ENCODE results near the gene LRRC37A3.
"Not testable (repeated sequence)": the region's sequence is repeated elsewhere in the genome, so short reads cannot be mapped to it uniquely, and the experiment has no call there.

The LRRC37A3 gene

DNA sequence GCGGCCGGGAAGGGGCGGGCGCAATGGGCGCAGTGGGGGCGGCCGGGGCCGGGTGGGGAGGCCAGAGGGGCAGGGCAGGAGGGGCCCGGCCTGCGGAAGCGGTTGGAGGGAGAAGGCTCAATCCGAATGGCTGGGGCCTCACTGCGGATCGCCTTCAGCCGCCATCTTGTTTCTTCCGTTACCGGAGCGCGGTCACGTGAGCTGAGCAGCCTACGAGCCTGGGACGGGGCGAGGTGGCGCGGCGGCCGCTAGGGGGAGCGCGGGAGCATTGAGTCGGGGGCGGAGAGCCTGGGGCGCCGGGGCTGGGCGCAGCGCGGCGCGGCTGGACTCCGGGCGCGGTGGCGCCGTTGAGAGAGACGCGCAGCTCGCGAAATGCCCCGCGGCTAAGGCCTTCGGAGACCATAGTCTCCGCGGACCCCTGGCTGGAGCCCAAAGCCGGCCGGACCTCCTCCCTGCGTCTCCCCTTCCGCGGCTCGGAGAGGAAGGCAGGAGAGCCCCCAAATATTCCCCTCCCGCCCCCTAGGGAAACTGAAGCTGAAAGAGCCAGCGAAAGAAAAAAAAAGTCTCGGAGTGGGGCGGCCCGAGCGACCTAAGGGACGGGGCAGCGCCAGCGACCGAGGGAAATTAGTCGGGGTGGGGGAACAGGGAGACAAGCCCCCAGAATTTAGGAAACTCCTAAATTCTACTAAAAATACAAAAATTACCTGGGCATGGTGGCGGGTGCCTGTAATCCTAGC is at the start of gene LRRC37A3:
LRRC37A3 (minus strand) TSS at position 190 of the 737 bp plus-strand sequence. CDS start 22,221 bp downstream, outside the sequence.
- DNase-seq, result peak; percentile 98

DNA sequence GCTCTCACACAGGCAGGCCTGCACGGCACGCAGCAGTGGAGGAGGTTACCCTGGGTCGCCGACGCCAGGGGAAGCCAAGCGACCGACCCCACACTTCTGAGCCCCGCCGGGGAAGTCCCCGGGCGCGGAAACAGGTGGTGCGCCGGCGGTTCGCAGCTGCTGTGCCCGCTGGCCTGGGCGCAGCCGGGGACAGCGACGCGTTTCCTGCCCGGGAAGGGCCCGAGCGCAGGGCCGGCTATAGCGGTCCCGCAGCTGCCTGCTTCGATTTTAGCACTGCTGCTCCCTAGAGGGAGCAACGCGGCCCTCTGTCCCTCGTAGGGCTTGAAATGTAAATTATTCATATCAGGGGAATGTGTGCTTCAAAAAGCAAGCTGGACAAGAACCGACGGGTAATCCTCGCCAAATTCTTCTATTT is 46.6 kb upstream of the LRRC37A3 start:
- DNase-seq, result peak; percentile 89

DNA sequence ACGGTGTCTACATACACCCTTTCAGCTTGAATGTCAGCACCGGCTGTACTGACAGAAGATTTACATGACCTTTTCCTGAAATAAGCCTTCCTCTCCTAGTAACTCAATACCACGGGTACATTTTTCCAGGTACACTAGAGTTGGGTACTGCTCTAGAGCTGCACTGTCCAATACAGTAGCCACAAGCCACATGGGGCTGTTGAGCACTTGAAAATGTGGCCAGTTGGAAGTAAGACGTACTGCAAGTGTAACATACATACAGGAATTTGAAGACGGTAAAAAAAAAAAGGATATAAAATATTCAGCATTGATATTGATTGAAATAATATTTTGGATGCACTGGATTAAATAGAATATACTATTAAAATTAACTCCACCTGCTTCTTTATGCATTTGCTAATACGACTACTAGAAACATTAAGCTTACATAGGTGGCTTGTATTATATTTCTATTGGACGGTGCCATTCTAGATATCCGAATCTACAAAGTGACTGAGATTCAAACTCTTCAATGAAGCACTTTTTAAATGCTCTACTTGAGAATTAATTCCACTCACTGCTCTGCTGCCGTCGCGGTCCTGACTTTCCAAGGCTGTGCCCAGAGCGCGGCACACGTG is 46.1 kb upstream of the LRRC37A3 start:
- peak; percentile 52 for DNase-seq

DNA sequence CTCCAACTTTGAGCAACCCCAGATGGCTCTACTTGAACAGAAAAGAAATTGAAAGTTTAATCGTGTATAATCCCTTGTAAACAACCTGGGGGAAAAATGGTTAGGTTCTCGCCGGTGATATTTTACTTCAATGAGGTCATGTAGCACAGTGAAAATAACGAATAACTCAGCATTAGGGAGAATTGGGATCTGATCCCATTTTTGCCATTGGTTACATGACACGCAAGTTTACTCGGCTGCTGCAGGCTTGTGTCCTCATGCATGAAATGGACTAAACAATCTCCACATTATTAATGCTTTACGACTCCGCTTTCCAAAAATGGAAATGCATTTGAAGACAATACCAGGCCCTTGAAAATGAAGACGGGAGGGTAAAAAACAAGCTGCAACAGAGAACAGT is 45.5 kb upstream of the LRRC37A3 start:
- DNase-seq, result no peak

DNA sequence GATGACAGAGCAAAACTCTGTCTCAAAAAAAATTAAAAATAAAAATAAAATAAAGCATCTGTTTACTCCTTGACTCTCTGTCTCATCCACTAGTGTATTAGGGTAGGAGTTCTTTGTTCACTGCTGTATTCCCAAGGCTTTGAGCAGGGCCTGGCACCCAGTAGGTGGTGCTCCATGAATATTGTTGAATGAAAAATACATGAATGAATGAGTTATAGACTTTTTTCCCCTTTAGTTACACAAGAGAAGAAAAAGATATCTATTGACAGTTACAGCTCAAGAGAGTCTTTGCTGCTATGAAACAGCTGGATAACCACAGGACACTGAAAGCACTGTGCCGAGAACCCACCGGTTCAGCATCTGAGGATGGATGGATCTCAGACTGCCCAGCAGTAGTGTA is 44.5 kb upstream of the LRRC37A3 start:
- DNase-seq, result peak; percentile 24

DNA sequence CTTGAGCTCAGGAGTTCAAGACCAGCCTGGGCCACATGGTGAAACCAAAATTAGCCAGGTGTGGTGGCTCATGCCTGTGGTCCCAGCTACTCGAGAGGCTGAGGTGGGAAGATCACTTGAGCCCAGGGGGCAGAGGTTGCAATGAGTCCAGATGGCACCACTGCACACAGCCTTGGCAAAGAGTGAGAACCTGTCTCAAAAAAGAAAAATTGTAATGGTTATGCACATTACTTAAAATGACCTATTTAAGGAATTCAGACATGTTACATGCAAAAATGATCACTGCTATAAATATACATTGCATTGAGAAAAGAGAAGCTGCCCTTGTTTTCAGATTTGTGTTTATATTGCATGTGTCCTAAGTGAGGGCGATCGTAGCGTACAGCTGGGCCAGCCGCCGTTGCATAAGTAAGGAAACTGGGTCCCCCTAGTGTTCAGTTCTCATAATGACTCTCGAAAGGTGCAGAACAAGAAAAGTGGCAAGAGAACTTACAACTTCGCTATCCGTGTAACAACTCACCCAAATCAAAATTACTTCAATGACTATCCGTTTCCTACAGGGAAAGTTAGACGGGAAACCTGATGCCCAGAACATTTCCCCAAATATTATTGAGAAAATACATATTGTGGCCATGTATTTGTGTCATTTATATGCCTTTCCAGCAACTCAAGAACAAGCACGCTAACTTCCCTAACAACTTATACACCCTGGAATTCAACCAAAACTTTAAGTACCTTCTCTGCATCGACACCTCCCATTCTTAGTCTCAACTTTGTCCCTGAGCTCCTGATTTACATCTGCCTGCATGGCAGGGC is 42.5 kb upstream of the LRRC37A3 start:
- DNase-seq, result peak; percentile 90

DNA sequence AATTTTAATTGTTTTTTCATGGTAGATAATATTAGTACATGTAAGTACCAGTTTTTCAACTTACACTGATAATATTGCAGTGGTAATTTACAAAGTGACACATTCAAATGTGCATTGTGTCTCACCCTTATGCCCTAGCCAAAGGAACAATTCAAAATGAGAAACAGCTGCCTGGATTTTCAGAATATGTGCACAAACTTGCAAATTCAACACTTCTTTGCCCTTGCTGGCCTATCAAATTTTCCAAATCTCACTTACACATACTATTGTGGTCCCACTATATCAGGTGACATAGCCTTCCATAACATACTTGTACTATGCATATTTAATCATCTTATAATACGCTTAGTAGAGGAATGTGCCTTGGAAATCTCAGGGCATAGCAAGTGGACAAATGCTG is 32.6 kb upstream of the LRRC37A3 start:
- DNase-seq, result no peak

DNA sequence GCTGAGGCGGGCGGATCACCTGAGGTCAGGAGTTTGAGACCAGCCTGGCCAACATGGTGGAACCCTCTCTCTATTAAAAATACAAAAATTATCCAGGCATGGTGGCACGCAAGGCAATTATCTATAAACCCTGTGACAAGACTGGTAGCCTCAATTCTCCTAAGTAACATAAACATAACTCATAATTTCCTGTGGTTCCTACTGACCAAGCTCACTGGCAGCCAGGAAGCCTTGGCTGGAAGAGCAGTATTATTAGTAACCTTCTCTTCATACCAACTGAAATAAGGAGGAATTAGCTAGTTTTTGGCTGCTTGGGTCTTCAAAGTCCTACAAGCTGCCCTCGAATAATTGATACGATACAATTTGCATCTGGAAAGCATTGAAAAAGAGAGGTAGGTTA is 31.6 kb upstream of the LRRC37A3 start:
- no peak for DNase-seq

DNA sequence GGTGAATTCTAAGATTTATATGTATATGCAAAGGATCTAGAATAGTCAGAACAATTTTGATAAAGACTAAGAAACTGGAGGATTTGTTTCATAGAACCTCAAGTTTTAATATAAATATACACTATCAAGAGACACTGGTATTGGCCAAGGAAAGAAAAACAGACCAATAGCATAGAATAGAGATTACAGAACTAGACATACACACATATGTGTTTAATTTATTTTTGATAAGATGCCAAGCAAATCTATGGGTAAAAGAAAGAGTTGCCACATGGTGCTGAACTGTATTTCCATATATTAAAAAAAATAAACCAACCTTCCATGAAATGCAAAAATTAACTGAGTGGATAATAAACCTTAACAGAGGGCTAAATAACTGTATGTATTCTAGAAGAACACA is 27.9 kb upstream of the LRRC37A3 start:
- no peak for DNase-seq

DNA sequence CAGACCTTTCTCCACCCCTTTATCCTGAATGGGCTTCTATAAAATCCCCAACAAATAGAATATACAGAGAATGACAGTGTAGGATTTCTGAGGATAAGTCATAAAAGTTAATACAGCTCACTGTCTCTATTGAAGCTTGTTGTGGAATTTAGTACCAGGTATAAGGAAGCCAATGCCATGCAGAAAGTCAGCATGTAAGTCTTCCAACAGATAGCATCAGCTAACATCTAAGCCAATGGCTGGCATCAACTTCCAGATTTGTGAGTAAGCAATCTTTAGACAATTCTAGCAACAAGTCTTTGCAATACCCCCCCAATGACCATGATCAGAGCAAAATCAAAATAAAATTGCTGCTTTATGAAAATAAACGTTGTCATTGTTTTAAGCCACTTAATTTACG is 22.5 kb upstream of the LRRC37A3 start:
- DNase-seq, result no peak

DNA sequence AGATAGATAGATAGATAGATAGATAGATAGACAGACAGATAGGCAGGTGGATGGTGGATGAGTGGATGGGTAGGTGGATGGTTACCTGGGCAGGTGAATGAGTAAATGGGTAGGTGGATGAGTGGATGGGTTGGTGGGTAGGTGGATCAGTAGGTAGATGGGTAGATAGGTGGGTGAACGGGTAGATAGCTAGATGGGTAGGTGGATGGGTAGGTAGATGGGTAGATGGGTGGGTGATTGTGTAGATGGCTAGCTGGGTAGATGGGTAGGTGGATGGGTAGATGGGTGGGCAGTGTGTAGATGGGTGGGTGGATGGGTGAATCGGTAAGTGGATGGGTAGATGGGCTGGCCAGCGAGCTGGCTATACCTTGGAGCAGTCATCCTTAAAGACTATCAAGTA is 21.8 kb upstream of the LRRC37A3 start:
- no peak for DNase-seq

DNA sequence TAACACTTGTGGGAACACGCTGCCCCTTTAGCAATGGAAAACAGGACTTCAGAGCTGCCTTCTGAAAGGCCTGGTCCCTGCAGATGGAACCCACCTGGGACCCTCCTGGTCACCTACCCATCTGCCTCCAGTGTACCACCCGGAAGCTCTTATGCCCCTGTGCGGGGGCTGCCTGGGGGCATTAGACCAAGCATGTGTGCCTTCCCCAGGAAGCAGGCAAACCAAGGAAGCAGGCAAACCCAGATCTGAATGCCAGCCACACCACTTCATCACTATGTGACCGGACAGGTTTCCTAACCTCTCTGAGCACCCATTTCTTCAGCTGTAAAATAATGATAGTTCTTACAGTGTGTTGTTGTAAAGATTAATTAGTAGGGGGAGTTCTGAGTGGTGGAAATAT is 20.8 kb upstream of the LRRC37A3 start:
- no peak for DNase-seq

DNA sequence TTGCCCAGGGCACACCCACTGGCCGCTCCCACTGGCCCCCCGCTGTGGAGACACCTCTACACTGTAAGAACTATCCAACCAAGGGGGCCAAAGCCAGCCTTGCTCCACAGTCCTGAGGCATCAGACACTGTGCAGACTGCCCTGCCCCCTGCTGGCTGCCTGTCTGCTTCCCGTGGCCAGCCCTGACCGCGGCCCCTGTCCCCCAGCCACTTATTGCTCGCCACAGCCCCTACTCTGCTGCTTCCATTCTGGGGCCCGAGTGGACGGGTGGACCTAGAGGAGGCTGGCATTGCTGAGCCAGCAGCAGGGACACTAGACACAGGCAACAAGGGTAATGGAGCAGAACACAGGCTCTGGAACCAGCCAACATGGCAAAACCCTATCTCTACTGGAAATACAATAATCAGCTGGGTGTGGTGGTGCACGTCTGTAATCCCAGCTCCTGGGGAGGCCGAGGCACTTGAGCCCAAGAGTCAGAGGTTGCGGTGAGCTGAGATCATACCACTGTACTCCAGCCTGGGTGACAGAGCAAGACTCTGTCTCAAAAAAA is 19.7 kb upstream of the LRRC37A3 start:
- peak; percentile 82 for DNase-seq

DNA sequence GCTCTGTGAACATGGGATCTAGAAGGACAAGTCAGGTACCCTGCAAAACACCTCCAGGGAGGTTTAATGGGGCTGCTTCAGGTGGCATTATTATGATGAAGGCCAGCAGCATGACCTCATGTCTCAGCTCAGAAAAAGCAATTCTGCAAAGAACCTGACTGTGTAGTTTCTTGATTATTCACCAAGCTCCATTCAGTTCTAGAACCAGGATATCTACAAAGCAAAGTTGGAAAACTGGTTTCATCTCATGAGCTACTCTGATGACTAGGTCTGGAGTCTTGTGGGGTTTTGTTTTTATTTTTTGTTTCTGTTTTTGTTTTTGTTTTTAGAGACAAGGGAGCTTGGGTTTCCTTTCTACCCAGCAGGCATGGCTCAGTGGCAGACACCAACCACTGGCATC is 19.0 kb upstream of the LRRC37A3 start:
- DNase-seq, result no peak

DNA sequence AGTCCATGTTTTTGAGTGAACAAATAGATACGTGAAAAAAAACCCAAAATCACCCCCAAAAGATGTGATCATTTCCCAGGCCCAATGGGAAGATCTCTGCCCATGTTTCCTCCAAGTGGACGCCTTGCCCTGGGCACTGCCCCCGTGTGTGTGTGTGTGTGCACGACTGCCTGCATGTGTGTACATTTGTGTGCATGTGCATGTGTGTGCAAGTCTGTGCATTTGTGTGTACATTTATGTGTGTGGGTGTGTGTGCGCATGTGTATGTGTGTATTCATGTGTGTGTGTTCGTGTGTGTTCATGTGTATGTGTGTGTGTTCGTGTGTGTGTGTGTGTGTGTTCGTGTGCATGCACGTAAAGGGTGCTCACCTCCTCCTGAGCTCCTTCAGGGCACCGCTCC is 16.8 kb upstream of the LRRC37A3 start:
- no peak for DNase-seq

DNA sequence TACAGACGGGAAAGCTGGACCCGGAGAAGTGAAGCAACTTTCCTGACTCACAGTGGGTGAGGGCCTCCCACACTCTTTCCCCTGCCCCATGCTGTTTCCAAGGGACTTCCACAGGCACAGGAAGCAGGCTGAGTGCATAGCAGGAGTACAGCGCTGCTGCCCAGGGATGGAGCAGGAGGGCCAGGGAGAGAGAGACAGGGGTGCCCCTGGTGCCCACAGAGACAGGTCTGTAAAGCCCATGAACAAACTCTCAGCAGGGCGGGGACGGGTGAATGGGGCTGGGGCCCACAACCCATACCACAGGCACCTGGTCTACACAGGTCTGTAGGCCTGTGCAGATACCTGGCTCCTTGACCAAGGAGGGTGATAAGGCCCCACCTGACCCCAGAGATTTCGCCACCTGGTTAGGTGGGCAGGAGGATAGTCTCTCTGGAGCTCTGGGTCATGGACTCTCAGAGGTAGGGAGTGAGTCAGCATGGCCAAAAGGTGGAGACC is 15.1 kb upstream of the LRRC37A3 start:
- DNase-seq, result not testable (repeated sequence)

DNA sequence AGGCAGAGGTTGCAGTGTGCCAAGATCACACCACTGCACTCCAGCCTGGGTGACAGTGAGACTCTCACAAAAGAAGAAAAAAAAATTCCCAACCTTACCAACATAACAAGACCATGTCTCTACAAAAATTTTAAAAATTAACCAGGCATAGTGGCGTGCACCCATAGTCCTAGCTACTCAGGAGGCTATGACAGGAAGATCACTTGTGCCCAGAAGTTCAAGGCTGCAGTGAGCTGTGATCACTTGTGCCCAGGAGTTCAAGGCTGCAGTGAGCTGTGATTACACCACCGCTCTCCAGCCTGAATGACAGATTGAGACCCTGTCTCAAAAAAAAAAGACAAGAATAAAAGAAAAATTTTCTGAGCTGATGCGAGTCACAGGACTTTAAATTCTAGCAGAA is 13.6 kb upstream of the LRRC37A3 start:
- DNase-seq, result not testable (repeated sequence)

DNA sequence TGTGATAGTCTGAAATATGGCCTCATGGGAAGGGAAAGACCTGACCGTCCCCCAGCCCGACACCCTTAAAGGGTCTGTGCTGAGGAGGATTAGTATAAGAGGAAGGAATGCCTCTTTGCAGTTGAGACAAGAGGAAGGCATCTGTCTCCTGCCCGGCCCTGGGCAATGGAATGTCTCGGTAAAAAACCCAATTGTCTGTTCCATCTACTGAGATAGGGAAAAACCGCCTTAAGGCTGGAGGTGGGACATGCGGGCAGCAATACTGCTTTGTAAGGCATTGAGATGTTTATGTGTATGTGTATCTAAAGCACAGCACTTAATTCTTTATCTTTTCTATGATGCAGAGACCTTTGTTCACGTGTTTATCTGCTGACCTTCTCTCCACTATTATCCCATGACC is 11.1 kb upstream of the LRRC37A3 start:
- DNase-seq, result not testable (repeated sequence)

DNA sequence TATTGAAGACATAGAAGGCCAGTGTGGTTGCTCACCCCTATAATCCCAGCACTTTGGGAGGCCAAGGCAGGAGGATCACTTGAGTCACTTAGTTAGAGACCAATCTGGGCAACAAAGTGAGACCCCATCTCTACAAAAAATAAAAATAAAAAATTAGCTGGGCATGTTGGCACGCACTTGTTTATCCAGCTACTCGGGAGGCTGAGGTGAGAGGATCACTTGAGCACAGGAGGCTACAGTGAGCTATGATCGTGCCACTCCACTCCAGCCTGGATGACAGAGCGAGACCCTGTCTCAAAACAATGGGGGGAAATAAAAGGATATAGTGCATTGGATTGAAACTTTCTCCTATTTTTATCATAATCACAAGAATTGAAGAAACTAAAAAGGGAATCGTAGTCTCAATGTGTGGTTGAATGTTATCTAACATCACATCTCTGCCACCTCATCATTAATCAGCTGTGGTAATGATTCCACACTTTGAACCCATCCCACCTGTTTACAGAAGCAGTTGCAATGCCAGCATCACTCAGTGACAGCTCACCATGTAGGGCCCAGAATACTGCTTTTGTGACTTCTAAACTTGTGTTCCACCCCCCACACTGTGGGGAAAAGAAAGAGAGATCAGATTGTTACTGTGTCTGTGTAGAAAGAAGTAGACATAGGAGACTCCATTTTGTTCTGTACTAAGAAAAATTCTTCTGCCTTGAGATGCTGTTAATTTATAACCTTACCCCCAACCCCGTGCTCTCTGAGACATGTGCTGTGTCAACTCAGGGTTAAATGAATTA is 10.3 kb upstream of the LRRC37A3 start:
- DNase-seq, result peak; percentile 48

DNA sequence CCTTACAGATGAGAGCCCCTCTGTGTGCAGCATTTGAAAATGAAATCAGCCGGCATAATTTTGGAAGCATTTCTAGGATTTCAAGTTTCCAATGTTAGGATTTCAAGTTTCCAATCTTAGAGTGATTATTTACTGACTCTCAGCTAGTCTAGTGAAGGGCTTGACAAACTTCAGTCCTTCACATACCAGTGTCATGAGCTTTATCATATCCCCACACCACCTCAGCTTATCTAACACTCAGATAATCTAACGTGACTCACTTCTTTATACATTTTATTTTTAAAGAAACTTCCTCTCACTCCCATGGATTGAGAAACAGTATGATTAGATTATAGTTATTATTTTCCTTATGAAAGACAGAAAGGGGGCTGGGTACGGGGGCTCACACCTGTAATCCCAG is 9.4 kb upstream of the LRRC37A3 start:
- not testable (repeated sequence) for DNase-seq

DNA sequence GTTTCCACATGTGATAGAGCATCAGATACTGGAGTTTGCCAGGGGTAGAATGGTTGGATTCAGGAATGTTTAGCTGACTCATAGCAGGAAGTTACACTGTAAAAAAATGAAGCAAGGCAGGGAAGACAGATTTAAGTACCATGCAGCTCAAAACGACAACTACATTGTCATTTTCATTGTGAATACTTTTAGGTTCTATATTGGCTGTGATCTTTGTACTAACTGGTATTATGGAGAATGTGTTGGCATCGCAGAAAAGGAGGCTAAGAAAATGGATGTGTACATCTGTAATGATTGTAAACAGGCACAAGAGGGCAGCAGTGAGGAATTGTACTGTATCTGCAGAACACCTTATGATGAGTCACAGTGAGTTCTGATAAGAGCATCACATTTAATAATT is 8.2 kb upstream of the LRRC37A3 start:
- DNase-seq, result peak; percentile 91

DNA sequence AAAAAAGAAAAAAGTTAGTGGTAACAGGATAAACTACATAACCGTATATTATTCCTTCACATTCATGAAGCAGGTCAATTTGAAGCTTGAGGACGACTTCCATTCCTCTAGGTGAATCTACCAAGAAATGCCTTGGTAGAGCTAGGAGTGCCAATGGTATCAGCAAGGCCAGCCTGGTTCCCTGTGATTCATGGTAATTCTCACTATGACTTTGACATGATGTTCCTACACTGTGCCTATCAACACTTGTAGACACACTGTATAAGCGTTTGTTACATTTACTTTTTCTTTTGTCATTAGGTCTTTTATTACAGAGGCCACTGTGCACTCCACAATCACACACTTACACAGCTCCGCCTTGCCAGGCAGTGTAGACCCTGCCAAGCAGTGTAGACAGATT is 7.2 kb upstream of the LRRC37A3 start:
- DNase-seq, result not testable (repeated sequence)
